SKM-1 (cell line): ENCODE data around the gene RPSA.
"Not testable (repeated sequence)": the region's sequence is repeated elsewhere in the genome, so short reads cannot be mapped to it uniquely, and the experiment has no call there.

Experiments
- DNase-seq: peaks from one replicate; lab custom pipeline; 2025; ENCODE audit not compliant: unreplicated experiment; lab: John Stamatoyannopoulos, UW

Gene RPSA

DNA sequence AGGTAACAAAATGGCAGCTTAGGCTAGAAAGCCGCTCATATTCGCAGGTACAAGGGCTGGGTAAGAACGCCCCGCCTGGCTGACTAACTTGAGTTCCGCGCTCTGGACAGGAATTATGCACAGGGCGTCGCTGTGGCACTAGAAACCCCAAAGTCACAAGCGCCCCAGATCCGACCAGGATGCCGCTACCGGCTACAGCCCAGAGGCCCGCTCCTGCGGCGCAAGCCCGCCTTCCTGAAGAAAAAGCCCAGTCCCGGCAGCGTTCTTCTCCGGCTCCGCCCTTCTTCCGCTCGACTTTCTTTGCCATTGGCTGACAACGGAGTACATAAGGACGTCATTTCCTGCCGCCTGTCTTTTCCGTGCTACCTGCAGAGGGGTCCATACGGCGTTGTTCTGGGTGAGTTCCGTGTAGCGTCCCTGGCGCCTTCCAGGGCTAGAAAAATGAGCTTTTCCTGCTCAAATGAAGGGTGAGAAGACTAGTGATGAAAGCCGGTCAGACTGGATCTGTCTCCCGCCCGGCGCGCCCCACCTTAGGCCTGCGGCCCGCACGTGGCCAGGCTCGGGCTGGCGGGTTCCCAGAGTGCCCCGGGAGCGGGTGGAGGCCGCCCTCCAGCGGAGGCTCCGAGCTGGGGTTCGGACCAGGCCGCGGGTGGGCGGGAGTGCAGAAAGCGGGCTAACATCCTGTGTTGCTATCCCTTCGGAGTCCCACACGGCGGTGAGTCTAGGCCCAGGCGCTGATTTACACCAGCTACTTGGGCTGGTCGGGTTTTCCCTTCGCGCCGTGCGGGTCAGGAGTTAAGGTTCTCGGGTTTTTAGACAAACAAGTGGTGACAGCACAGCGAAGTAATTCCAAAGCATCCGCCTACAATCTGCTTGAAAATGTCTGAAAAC is at the start of gene RPSA:
Gene RPSA (plus strand): TSS at position 353 of the 891 bp plus-strand sequence. CDS start 934 bp downstream, outside the sequence.
- DNase-seq: peak; percentile 99

GRCh38 chr3:39358333-39358732 is 48.2 kb upstream of the RPSA start:
- no peak for DNase-seq

- peak; percentile 31 for DNase-seq
Measured at GRCh38 chr3:39361252-39361927, 45.1 kb upstream of the RPSA start.

- no peak for DNase-seq
Measured at GRCh38 chr3:39362192-39362591, 44.3 kb upstream of the RPSA start.

GRCh38 chr3:39362812-39363211 is 43.7 kb upstream of the RPSA start:
- no peak for DNase-seq

DNA sequence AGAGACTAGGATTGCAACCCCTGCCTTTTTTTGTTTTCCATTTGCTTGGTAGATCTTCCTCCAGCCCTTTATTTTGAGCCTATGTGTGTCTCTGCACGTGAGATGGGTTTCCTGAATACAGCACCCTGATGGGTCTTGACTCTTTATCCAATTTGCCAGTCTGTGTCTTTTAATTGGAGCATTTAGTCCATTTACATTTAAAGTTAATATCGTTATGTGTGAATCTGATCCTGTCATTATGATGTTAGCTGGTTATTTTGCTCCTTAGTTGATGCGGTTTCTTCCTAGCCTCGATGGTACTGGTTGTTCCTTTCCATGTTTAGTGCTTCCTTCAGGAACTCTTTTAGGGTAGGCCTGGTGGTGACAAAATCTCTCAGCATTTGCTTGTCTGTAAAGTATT is 36.1 kb upstream of the RPSA start:
- not testable (repeated sequence) for DNase-seq

DNA sequence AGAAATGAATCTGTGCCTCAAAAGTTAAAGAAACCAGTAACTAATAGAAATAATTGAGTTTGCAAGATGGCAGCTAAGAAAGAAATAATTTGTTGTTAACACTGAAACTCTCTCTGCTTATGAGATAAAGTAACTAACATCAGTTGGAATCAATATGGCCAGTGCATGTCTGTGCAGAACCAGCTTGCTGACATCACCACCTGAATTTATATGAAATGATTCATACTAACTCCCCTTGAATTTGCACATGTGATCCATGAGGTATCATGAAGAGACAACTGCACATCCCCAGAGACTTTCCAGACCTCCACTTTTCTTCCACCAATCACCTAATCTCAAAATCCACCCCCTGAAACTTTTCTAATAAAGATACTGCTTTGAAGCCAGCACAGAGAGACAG is 33.7 kb upstream of the RPSA start:
- DNase-seq: no peak

DNA sequence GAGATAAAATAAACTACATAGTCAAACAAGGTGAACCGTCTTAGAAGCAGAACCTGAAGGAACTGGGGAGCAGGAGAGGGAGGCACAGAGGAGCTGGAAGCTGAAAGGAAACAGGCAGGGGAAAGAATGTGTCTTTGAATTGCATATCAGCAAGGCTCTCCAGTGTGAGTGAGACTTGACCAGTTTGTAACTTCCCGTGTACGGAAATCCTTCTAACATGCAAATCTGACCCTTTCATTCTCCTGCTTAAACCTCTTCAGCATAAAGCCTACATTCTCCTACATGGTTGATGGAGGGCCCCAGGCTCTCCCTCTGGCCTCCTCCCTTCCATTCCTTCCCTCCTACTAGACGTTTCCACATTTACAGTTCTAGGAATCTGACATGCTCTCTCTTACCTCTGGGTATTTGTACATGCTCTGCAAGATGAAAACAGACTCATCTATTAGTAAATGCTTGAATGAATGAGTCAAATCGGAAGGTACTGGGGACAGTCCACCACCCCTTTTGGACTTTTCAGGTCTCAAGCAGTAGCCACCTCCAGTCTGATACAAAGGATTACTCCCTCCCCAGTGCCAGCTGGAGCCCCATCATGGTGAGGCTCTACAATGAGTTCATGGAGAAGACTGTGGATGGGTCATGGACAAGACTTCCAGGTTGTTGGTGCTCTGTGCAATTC is 29.4 kb upstream of the RPSA start:
- DNase-seq: no peak

DNA sequence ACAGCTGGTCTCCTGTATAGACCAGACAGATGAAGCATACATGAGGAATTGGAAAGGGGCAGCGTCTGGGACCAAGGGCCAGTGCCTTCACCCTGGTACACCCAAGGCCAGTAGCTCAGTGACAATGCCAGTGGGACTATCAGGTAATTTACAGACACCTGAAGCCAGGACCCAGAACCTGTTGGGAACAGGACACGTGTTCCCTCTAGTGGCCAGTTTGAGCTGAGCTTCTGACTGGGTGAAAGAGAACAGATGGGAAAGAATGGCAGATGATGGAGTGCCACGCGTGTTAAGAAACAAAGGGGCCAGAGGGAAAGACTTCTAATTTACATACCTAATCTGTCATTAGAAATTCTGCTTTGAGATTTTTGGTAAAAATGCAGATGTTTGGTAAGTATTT is 28.4 kb upstream of the RPSA start:
- DNase-seq: no peak

GRCh38 chr3:39378957-39379777 is 27.4 kb upstream of the RPSA start:
- DNase-seq: no peak

DNA sequence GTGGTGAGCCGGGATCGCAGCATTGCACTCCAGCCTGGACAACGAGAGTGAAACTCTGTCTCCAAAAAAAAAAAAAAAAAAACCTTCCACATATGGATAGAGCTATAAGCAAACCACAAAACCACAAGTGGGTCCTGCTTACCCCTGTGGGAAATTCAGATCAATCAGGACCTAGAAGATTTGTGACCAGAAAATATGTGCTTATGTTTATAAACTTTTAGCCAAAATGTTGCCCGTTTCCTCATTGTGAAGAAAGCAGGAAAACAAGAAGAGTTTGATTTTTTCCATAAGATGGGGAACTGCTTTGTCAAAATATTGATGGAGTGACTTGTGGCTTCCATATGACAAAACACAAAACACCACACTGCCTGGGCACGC is 26.8 kb upstream of the RPSA start:
- DNase-seq: no peak

- DNase-seq: no peak
Measured at GRCh38 chr3:39381432-39381831, 25.1 kb upstream of the RPSA start.

DNA sequence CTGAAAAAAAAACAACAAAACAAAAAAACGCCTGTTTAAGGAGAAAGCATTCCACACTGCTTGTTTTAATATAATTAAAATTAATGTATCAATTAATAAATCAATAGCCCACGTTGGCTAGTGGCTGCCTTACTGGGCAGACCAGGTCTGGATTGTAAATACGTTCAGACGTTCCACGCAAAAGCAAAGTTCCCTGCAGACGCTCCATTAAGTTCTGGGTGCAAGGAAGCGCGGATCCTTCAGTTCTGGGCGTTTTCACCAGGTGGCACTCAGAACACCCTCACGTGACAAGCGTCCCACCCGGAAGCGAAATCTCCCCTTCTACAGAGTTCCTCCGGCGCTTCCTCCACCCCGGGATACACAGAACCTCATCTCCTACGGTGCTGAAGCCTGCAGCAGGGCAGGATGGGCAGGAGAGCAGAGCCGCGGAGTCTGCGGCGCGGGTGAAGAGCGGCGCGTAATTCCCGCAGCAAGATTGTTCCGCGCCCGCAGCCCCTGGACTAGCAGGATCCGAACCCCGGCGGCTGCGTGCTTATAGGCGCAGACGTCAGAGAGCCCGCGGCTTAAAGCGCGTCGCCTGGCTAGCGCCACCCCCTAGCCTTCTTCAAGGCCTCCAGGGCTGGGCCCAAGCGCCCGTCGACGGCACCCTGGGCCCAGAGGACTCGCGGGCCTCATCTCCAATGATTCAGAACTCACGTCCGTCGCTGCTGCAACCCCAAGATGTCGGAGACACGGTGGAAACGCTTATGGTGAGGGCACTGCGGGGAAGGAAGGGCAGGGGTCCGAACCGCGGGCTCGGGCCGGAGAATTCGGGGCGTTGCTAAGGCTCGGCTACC is 23.3 kb upstream of the RPSA start, which contains the start of gene SLC25A38:
Gene SLC25A38 (plus strand): TSS at position 326 of the 836 bp plus-strand sequence. CDS start 355 bp downstream, at position 681.
- DNase-seq: no peak

DNA sequence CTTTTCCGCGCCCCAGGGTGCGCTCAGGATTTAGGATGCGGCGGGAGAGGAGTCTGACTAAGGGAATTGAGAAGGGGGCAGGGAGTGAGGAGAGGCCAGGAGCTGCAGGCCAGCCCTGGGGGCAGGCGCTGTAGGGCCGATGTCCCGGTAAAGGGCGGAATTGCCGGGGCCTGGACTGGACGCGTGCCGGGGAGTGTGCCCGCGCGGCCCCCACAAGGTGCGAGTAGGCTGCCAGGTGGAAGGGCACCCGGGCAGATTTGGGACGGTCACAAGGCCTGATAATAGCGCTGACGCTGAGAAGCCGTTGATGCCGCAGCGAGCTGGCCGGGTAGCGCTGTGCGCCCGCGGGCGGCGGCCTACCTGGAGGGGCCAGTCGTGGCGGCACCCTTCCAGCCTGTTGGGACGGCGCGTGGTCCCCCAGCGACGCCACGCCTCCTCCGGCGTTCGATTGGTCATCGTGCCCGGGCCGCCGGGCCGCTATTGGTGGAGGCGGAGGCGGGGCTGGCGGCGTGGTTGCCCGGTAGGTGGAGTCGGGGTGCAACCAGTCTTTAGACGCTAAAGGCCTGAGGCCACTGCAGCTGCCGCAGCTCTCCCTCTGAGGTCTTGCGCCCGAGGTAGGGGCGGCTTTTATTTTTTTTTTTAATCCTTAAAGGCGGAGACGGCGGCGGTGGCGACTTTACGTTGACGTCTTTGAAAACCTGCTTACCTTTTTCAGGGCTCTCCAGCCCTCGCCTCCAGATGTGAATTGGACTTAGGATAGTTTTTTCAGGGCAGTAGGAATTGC is 22.4 kb upstream of the RPSA start:
- DNase-seq: no peak

- no peak for DNase-seq
Measured at GRCh38 chr3:39384665-39385000, 21.9 kb upstream of the RPSA start.

GRCh38 chr3:39385456-39386090 is 20.9 kb upstream of the RPSA start:
- no peak for DNase-seq

- DNase-seq: no peak
Measured at GRCh38 chr3:39386318-39386717, 20.2 kb upstream of the RPSA start.

DNA sequence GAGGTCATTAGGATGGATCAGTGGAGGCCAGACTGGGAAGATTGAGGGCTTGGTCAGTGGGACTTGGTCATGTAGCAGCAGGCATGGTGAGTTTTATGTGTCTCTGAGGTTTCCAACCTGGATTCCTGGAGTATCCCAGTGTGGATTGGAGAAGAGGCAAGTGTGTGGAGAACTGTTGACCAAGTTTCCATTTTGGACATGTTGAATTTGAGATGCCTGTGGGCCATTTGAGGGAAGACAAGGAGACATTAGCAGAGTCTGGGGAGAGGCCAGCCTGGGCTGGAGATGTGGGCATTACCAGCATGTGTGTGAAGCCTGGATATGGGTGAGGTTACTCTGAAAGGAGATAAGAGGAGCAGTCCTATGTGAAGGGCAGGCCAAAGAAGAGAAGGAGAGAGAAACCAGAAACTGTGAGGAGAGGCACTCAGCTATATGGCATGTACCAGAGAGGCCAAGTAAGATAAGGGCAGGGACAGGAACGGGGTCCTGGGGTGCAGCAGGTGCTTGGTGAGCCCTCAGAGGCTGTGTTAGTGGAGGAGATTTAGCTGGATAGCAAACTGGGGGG is 19.0 kb upstream of the RPSA start:
- no peak for DNase-seq
